ENCODE data around the gene RGS6. TPM values are rescaled to one million over a fixed set of nuclear protein-coding genes. Genes with fewer than 3 reads are reported as not detected.

RGS6 gene
- total RNA-seq, 1 donor from 2014 or later: 2.8 TPM

DNA sequence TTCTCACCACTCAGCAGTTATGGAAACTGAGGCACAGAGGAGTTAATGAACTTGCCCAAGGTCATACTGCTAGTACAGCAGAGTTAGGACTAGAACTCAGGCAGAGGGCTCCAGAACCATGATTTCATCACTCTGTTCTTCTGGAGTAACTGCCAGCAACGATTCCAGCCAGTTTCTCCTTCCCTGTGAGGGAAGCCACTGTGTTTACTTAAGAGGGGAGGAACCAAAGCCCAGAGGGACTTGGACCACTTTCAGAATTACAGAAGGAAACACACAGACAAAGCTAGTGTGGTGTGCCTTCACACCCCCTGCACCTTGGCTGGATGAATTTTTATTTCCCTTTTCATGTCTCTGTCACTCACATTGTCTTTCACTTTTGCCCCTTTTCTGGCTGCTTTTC, 563.4 kb downstream of the RGS6 start:
- Mint-ChIP-seq H3K27me3 (ENCODE audit: low read depth) (no peaks in the 10 kb centered on the region), H3K9me3 (peaks cover 10% of the 10 kb centered on the region), H3K27ac (ENCODE audit: unreplicated experiment) (no peak overlapping the region), H3K4me3 (no peak overlapping the region), H3K4me1 (peaks cover 4% of the 10 kb centered on the region), H3K36me3 (ENCODE audit: low read depth) (peaks cover 2% of the 10 kb centered on the region)
- DNase-seq (ENCODE audit: low read depth, low spot score): no peak
- TF ChIP-seq, protein P1, sequence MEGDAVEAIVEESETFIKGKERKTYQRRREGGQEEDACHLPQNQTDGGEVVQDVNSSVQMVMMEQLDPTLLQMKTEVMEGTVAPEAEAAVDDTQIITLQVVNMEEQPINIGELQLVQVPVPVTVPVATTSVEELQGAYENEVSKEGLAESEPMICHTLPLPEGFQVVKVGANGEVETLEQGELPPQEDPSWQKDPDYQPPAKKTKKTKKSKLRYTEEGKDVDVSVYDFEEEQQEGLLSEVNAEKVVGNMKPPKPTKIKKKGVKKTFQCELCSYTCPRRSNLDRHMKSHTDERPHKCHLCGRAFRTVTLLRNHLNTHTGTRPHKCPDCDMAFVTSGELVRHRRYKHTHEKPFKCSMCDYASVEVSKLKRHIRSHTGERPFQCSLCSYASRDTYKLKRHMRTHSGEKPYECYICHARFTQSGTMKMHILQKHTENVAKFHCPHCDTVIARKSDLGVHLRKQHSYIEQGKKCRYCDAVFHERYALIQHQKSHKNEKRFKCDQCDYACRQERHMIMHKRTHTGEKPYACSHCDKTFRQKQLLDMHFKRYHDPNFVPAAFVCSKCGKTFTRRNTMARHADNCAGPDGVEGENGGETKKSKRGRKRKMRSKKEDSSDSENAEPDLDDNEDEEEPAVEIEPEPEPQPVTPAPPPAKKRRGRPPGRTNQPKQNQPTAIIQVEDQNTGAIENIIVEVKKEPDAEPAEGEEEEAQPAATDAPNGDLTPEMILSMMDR (conservative IDR thresholded peaks at IDR 0.05): no peak

DNA sequence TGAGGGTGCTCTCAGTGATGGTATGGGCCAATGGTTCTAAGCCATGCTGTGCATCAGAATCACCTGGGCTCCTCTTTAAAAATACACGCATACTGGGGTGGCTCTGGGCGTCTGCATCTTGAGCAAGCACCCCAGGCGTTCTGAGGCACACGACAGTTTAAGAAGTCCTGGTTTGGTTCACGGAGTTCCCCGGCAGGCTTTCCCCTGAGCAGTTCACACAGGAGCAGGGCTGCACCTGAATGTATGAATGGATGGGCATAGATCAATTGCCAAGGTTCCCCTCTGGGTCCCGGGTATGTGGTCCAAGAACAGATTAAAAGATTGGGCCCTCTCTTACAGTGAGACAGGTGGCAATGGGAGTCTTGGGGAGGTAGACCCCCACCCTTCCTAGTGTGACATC, 566.4 kb downstream of the RGS6 start:
- TF ChIP-seq, protein P1 (conservative IDR thresholded peaks at IDR 0.05): no peak
- no peak overlapping the region for H3K27ac Mint-ChIP-seq (ENCODE audit: unreplicated experiment)
- H3K36me3 Mint-ChIP-seq (ENCODE audit: low read depth): peaks cover 7% of the 10 kb centered on the region
- peaks cover 8% of the 10 kb centered on the region for H3K9me3 Mint-ChIP-seq
- no peaks in the 10 kb centered on the region for H3K27me3 Mint-ChIP-seq (ENCODE audit: low read depth)
- no peak for DNase-seq (ENCODE audit: low read depth, low spot score)
- H3K4me1 Mint-ChIP-seq: peaks cover 8% of the 10 kb centered on the region
- H3K4me3 Mint-ChIP-seq: no peak overlapping the region

DNA sequence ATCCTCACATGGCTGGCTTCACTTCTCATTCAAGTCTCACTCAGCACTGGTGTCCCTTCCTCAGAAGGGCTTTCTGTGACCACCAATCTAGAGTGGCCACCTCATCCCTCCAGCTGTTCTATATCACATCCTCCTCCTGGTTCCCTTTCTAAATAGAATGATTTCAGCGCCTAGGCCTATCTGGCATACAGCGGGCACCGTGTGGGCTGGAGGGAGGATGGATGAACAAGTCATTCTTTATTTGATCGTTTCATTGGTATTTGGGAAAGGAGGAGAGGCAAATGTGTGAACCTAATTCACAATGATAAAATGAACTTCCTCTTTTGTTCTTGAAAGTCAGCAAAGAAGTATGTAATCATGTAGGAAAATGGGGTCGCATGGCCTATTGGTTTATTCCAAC, 567.5 kb downstream of the RGS6 start:
- no peak overlapping the region for H3K27ac Mint-ChIP-seq (ENCODE audit: unreplicated experiment)

DNA sequence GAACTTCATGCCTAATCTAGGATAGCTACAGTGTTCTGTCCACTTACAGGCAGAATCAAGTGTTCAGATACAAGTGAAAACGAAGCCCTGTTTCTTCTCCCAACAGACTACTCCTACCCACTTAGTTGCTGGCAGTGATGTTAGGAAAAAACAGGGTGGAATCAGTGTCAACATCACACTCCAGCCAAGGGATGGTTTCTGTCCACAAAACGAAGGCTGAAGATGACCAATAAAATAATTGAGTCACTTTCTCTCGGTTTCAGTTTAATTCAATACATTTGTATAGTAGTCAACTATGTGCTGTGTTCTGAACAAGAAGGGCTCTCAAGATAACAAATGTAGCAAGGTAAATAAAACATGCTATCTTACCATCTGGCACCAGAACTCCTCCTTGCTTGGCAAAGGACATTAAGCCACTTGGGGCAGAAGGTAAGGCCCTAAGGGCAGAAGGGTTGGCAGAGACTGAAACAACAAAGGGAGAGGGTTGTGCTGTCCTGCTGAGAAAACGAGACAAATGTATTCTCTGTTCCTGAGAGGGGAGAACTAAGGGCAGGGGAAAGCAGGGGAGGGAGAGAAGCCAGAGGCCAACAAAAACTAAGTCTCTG, 568.1 kb downstream of the RGS6 start:
- Mint-ChIP-seq H3K4me3 (no peak overlapping the region), H3K27ac (ENCODE audit: unreplicated experiment) (no peak overlapping the region), H3K4me1 (peaks cover 8% of the 10 kb centered on the region), H3K9me3 (peaks cover 3% of the 10 kb centered on the region), H3K36me3 (ENCODE audit: low read depth) (peaks cover 5% of the 10 kb centered on the region), H3K27me3 (ENCODE audit: low read depth) (no peaks in the 10 kb centered on the region)
- TF ChIP-seq, protein P1 (conservative IDR thresholded peaks at IDR 0.05): no peak
- no peak for DNase-seq (ENCODE audit: low read depth, low spot score)

More for the DNA sequence above, 567.5 kb downstream of the RGS6 start:
- H3K27me3 Mint-ChIP-seq (ENCODE audit: low read depth): no peaks in the 10 kb centered on the region
- no peak for DNase-seq (ENCODE audit: low read depth, low spot score)
- peaks cover 5% of the 10 kb centered on the region for H3K36me3 Mint-ChIP-seq (ENCODE audit: low read depth)
- peaks cover 4% of the 10 kb centered on the region for H3K9me3 Mint-ChIP-seq
- no peak overlapping the region for H3K4me3 Mint-ChIP-seq
- peaks cover 8% of the 10 kb centered on the region for H3K4me1 Mint-ChIP-seq
- TF ChIP-seq, protein P1 (conservative IDR thresholded peaks at IDR 0.05): no peak

DNA sequence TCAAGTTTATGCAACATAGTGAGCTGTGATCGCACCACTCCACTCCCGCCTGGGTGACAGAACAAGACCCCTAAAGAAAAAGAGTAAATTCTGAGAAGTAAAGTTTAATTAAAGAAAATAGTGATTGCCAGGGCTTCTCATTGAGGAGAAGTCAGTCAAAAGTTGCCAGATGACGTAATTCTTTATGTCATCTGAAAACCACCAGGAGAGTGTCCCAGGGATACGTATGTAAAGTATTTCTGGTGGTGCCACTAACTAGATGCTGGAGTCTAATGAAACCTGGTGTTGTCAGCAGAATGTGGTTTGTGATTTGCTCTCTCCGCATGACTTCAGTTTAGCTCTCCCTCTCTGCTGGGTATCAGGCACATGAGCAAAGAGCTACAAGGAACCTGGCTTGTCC, 569.2 kb downstream of the RGS6 start:
- DNase-seq (ENCODE audit: low read depth, low spot score): no peak
- TF ChIP-seq, protein P1 (conservative IDR thresholded peaks at IDR 0.05): no peak
- Mint-ChIP-seq H3K36me3 (ENCODE audit: low read depth) (peaks cover 5% of the 10 kb centered on the region), H3K27ac (ENCODE audit: unreplicated experiment) (no peak overlapping the region), H3K27me3 (ENCODE audit: low read depth) (no peaks in the 10 kb centered on the region), H3K4me1 (peaks cover 8% of the 10 kb centered on the region), H3K9me3 (peaks cover 3% of the 10 kb centered on the region), H3K4me3 (no peak overlapping the region)

All from neural crest cell (in vitro differentiated cells).